A673 (cell line): ENCODE data around the gene PODNL1. TPM values are rescaled to one million over a fixed set of nuclear protein-coding genes. Genes with fewer than 3 reads are reported as not detected.
A peak's percentile ranks its signal among the peaks of the same experiment; 100 is the strongest.

ENCODE experiments used
- BruUV-seq: library from RNA; stranded (reverse); fragments of 400-500 nt; replicated peaks from 2 replicates; lab custom pipeline; 2021; lab: Mats Ljungman, UMichigan
- CTCF ChIA-PET: fragments of 300-600 bp; sonication (Branson Sonifier 250); formaldehyde crosslinking; loops from one replicate; lab custom pipeline; 2022; ENCODE audit warnings: antibody characterized with exemption; lab: Charles Lee
- POLR2A ChIA-PET: fragments of 300-600 bp; sonication (Branson Sonifier 250); formaldehyde crosslinking; loops from one replicate; lab custom pipeline; 2022; ENCODE audit warnings: antibody characterized with exemption; ENCODE audit not compliant: low non-redundant PET; lab: Charles Lee
- DNase-seq: peaks from one replicate; pipeline ENCODE4 v3.0.0-alpha.2; 2015; ENCODE audit warnings: low spot score
- H3K27ac ChIP-seq: fragments of 200-600 bp; sonication (generic); 2 replicates; pipeline ENCODE4 v1.5.1; 2016; ENCODE audit warnings: mixed run types, low read depth, mild to moderate bottlenecking, mixed read lengths, antibody characterized with exemption, low read length; ENCODE audit not compliant: poor library complexity, severe bottlenecking
- H3K27me3 ChIP-seq: fragments of 200-600 bp; sonication (generic); replicated peaks from 2 replicates; pipeline ENCODE4 v1.6.1; 2017; ENCODE audit warnings: mixed run types, low read depth, mild to moderate bottlenecking, mixed read lengths, antibody characterized with exemption, low read length; ENCODE audit not compliant: insufficient read depth, poor library complexity
- H3K36me3 ChIP-seq: fragments of 200-600 bp; sonication (generic); 2 replicates; pipeline ENCODE4 v1.6.1; 2016; ENCODE audit warnings: mixed run types, mild to moderate bottlenecking, mixed read lengths, antibody characterized with exemption, low read length; ENCODE audit not compliant: insufficient read depth, poor library complexity, severe bottlenecking
- H3K4me1 ChIP-seq: fragments of 200-600 bp; sonication (generic); 2 replicates; pipeline ENCODE4 v1.6.1; 2017; ENCODE audit warnings: mixed run types, mild to moderate bottlenecking, mixed read lengths, antibody characterized with exemption, low read length; ENCODE audit not compliant: insufficient read depth, poor library complexity, severe bottlenecking
- H3K4me3 ChIP-seq: fragments of 200-600 bp; sonication (generic); 2 replicates; pipeline ENCODE4 v1.5.1; 2016; ENCODE audit warnings: low read depth, mixed run types, mild to moderate bottlenecking, mixed read lengths, low read length; ENCODE audit not compliant: poor library complexity, severe bottlenecking
- H3K9me3 ChIP-seq: fragments of 200-600 bp; sonication (generic); 2 replicates; pipeline ENCODE4 v1.6.1; 2016; ENCODE audit warnings: mixed run types, low read depth, mild to moderate bottlenecking, mixed read lengths, antibody characterized with exemption, low read length; ENCODE audit not compliant: poor library complexity, severe bottlenecking
- CTCF ChIP-seq: fragments of 300-800, 200-600 bp; sonication (generic); conservative IDR thresholded peaks from 2 replicates; pipeline ENCODE4 v1.5.1; 2017; ENCODE audit warnings: low read depth, mild to moderate bottlenecking, antibody characterized with exemption, low read length, moderate library complexity, mixed read lengths
- EZH2 ChIP-seq: fragments of 200-600 bp; sonication (generic); IDR thresholded peaks from 2 replicates; pipeline ENCODE4 v1.6.1; 2017; ENCODE audit warnings: borderline replicate concordance, low read depth, mild to moderate bottlenecking, mixed read lengths, antibody characterized with exemption, low read length; ENCODE audit not compliant: poor library complexity, severe bottlenecking
- intact Hi-C: fragments of 100-400 bp; cut with micrococcal nuclease; formaldehyde crosslinking; loops from one replicate; pipeline ENCODE4 v1.10.0; 2022; ENCODE audit not compliant: unreplicated experiment
- total RNA-seq: library from RNA; stranded (reverse); gene quantifications from 2 replicates; pipeline ENCODE4 v1.2.3, GENCODE V29; 2021

PODNL1 gene
- total RNA-seq, 1 experiment from 2014 or later, result not detected

GRCh38 chr19:13954185-13954584 is 16.0 kb upstream of the PODNL1 start:
- intact Hi-C loops, result no loop called here
- peak overlapping the region; percentile 71 for H3K4me3 ChIP-seq
- DNase-seq, result no peak
- H3K27ac ChIP-seq, result no peak overlapping the region
- POLR2A ChIA-PET, result no interaction called here
- CTCF ChIA-PET, result interaction anchor here (0.7 kb wide), 1 partner anchor 124 kb away, joined by 3 read pairs; no protein-coding TSS in a partner anchor
- BruUV-seq, result no TSS peak
- peaks cover 26% of the 10 kb centered on the region for H3K36me3 ChIP-seq
- TF ChIP-seq CTCF, result no peak
- TF ChIP-seq EZH2, result no peak
- H3K9me3 ChIP-seq, result no peaks in the 10 kb centered on the region
- H3K27me3 ChIP-seq, result no peaks in the 10 kb centered on the region
- peaks cover 14% of the 10 kb centered on the region for H3K4me1 ChIP-seq

GRCh38 chr19:13952931-13953531 is 14.8 kb upstream of the PODNL1 start:
- ChIA-PET CTCF (interaction anchor here (0.6 kb wide), 1 partner anchor 528 kb away, joined by 6 read pairs; no protein-coding TSS in a partner anchor), POLR2A (no interaction called here)
- Histone ChIP-seq H3K27me3 (no peaks in the 10 kb centered on the region), H3K4me3 (peak overlapping the region; percentile 71), H3K27ac (peak overlapping the region; percentile 37), H3K4me1 (peaks cover 14% of the 10 kb centered on the region), H3K36me3 (peaks cover 25% of the 10 kb centered on the region), H3K9me3 (no peaks in the 10 kb centered on the region)
- no peak for TF ChIP-seq EZH2
- BruUV-seq, result no TSS peak
- DNase-seq, result peak; percentile 31
- intact Hi-C loops, result no loop called here

- intact Hi-C loops, result no loop called here
- Histone ChIP-seq H3K27me3 (no peaks in the 10 kb centered on the region), H3K36me3 (peaks cover 24% of the 10 kb centered on the region), H3K27ac (peak within 1 kb of the TSS; percentile 93), H3K4me1 (peaks cover 14% of the 10 kb centered on the region), H3K4me3 (peak within 1 kb of the TSS; percentile 71), H3K9me3 (no peaks in the 10 kb centered on the region)
- BruUV-seq, result no TSS peak
- POLR2A ChIA-PET, result no interaction called here
- DNase-seq, result peak; percentile 100
- TF ChIP-seq CTCF (no peak), EZH2 (no peak)
- CTCF ChIA-PET, result interaction anchor here (0.6 to 0.7 kb wide), 2 partner anchors 90 to 529 kb away, joined by 6 read pairs; no protein-coding TSS in a partner anchor
Observed at GRCh38 chr19:13952154-13952930, 14.1 kb upstream of the PODNL1 start, which contains the start of gene DCAF15. Gene DCAF15 (plus strand): TSS chr19:13952509. CDS start chr19:13952513, 4 bp downstream.
